ENCODE results near the gene ABLIM2.

ABLIM2 gene

DNA sequence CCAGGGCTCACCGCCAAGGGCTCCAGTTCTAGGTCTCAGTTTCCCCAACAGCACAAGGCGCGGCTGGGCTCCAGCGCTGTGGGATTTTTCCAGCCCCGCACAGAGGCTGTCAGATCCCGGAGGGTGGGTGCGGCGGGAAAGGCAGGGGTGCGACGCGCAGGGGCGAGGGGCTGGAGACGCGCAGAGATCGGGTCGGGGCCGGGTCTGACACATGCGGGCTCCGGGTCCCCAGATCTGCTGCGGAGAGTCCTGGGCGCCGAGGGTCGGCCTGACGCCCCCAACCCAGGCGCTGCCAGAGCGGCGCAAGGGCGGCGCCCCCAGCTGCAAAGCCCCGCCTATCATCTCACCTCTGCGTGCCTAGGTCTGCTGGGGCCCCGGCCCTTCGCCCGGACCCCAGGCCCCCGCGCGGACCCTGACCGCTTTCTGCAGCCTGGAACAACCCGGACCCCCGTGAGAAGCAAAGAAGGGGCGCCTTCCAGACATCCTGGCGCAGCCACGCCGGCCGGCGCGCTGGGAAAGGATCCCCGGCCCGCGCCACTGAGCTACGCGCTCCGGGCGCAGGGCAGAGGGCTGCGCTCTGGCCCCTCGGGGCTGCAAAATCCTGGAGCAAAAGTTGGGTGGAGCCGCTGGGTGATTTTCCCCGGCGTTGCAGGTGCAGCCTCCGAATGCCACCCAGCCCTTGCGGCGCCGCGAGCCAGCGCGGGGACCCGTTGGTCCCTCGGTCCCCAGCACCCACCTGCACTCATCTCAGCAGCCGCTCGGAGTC lies 486 bp downstream of the ABLIM2 start:
- DNase-seq (ENCODE audit: extremely low read depth, insufficient read length) = no peak
- TF ChIP-seq, protein P1, sequence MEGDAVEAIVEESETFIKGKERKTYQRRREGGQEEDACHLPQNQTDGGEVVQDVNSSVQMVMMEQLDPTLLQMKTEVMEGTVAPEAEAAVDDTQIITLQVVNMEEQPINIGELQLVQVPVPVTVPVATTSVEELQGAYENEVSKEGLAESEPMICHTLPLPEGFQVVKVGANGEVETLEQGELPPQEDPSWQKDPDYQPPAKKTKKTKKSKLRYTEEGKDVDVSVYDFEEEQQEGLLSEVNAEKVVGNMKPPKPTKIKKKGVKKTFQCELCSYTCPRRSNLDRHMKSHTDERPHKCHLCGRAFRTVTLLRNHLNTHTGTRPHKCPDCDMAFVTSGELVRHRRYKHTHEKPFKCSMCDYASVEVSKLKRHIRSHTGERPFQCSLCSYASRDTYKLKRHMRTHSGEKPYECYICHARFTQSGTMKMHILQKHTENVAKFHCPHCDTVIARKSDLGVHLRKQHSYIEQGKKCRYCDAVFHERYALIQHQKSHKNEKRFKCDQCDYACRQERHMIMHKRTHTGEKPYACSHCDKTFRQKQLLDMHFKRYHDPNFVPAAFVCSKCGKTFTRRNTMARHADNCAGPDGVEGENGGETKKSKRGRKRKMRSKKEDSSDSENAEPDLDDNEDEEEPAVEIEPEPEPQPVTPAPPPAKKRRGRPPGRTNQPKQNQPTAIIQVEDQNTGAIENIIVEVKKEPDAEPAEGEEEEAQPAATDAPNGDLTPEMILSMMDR (IDR thresholded peaks at IDR 0.05; ENCODE audit: insufficient read depth, low read length, poor library complexity, severe bottlenecking) = no peak
- H3K4me3 ChIP-seq (replicated peaks; ENCODE audit: low read depth, low read length) = peak overlapping the region; percentile 56
- H3K27me3 ChIP-seq (replicated peaks; ENCODE audit: control insufficient read depth, insufficient read depth, low read length) = no peaks in the 10 kb centered on the region
- no peaks in the 10 kb centered on the region for H3K36me3 ChIP-seq (ENCODE audit: control insufficient read depth, insufficient read depth, low read length)

DNA sequence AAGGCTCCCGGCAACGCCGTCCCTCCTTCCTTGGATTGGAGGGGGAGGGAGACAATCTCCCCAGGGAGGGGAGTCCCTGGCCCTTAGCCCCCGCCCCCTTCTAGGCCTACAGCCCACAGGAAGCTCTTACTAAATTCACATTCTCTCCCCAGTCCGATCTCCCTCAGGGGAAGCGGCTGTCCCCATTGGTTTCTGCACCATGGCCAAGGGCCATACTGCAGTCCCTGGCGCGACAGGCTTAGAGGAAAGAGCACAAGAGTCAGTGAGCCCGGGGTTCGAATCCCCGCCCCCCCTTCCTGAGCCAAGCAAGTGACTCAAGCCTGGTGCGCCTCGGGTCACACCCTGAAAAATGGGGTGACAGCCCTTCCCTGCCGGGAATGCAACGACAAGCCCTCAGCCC lies 1.1 kb downstream of the ABLIM2 start:
- no peaks in the 10 kb centered on the region for H3K36me3 ChIP-seq (ENCODE audit: control insufficient read depth, insufficient read depth, low read length)
- no peaks in the 10 kb centered on the region for H3K27me3 ChIP-seq (replicated peaks; ENCODE audit: control insufficient read depth, insufficient read depth, low read length)
- DNase-seq (ENCODE audit: extremely low read depth, insufficient read length) = no peak
- H3K4me3 ChIP-seq (replicated peaks; ENCODE audit: low read depth, low read length) = no peak overlapping the region
- TF ChIP-seq, protein P1 (IDR thresholded peaks at IDR 0.05; ENCODE audit: insufficient read depth, low read length, poor library complexity, severe bottlenecking) = no peak

DNA sequence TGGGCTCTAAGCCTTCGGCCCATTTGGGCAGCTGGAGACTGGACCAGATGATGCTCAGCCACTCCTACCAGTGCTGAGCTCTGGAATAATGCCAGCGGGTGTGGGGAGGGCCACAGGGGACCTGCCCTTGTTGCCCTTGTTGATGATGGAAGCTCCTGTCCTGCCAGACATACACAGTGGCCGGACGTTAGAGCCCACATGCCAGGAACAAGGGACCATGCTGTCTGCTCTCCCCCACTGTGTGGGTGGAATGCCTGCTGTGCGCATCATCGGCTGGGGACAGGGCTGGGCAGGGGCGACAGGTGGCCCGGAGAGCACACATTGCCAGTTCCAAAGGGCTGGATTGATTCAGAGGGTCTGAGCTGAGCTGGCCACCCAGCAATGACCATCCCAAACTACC lies 2.0 kb downstream of the ABLIM2 start:
- H3K4me3 ChIP-seq (replicated peaks; ENCODE audit: low read depth, low read length) = no peak overlapping the region
- no peak for DNase-seq (ENCODE audit: extremely low read depth, insufficient read length)
- TF ChIP-seq, protein P1 (IDR thresholded peaks at IDR 0.05; ENCODE audit: insufficient read depth, low read length, poor library complexity, severe bottlenecking) = no peak
- H3K27me3 ChIP-seq (replicated peaks; ENCODE audit: control insufficient read depth, insufficient read depth, low read length) = no peaks in the 10 kb centered on the region
- H3K36me3 ChIP-seq (ENCODE audit: control insufficient read depth, insufficient read depth, low read length) = no peaks in the 10 kb centered on the region

DNA sequence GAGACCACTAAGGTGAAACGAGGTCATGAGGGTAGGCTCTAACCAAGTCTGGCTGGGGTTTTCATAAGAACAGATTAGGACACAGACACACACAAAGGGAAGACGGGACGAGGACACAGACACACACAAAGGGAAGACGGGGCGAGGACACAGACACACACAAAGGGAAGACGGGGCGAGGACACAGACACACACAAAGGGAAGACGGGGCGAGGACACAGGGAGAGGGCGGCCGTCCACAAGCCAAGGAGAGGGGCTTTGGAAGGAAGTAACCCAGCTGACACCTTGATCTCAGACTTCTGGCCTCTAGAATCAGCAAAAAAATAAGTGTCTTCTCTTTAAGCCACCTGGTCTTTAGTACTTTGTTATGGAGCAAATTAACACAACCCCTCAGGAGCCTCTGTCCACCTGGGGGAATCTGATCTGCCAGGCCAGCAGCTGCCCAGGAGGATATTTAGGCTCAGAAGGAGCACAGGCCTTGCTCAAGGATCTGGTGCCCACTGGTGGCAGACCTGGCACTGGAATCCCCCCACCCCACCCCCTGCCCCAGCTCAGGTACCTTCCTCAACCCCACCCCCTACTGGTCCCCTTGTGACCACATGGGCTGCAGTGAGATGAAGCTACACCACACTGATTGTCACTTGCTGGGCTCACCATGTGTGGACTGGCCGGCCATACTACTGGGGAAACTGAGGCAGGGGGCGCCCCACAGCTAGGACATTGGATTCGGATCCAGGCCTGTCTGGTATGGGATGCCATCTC lies 2.8 kb downstream of the ABLIM2 start:
- Histone ChIP-seq H3K27me3 (replicated peaks; ENCODE audit: control insufficient read depth, insufficient read depth, low read length) (no peaks in the 10 kb centered on the region), H3K36me3 (ENCODE audit: control insufficient read depth, insufficient read depth, low read length) (no peaks in the 10 kb centered on the region), H3K4me3 (replicated peaks; ENCODE audit: low read depth, low read length) (no peak overlapping the region)
- no peak for DNase-seq (ENCODE audit: extremely low read depth, insufficient read length)
- TF ChIP-seq, protein P1 (IDR thresholded peaks at IDR 0.05; ENCODE audit: insufficient read depth, low read length, poor library complexity, severe bottlenecking) = peak; percentile 6

DNA sequence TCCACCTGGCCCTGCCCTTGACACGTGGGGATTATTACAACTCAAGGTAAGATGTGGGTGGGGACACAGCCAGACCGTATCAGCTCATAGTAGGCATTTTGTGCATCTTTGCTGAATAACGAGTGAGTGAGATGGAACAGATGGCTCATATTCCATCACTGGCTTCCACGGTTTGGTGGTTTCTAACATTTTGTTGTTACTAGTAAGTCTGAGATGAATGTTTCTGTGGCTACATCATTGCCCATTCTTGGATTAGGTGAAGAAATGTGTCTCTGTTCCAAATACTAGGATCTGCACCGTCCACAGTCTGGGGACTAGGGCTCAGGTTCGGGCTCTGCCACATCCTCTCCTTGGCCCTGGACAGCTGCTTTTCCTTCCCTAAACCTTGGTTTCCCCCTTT lies 3.6 kb downstream of the ABLIM2 start:
- TF ChIP-seq, protein P1 (IDR thresholded peaks at IDR 0.05; ENCODE audit: insufficient read depth, low read length, poor library complexity, severe bottlenecking) = no peak
- Histone ChIP-seq H3K36me3 (ENCODE audit: control insufficient read depth, insufficient read depth, low read length) (no peaks in the 10 kb centered on the region), H3K4me3 (replicated peaks; ENCODE audit: low read depth, low read length) (no peak overlapping the region), H3K27me3 (replicated peaks; ENCODE audit: control insufficient read depth, insufficient read depth, low read length) (no peaks in the 10 kb centered on the region)
- DNase-seq (ENCODE audit: extremely low read depth, insufficient read length) = no peak

Data from GM06990 (cell line).